DOHH2 (cell line): ENCODE results near the gene INPP4A.

Experiments used
- H3F3A ChIP-seq: fragments of 200-600 bp; sonication (generic), shearing (Covaris generic); 2 replicates; pipeline ENCODE4 v1.6.0; 2016; ENCODE audit warnings: antibody characterized with exemption, mild to moderate bottlenecking; ENCODE audit not compliant: control insufficient read depth, insufficient read depth
- H3K27ac ChIP-seq: fragments of 200-600 bp; sonication (generic); 2 replicates; pipeline ENCODE4 v1.5.1; 2014; ENCODE audit warnings: low read depth, mild to moderate bottlenecking, low read length, moderate library complexity
- H3K27me3 ChIP-seq: fragments of 200-600 bp; sonication (generic); 2 replicates; pipeline ENCODE4 v1.6.1; 2014; ENCODE audit warnings: mild to moderate bottlenecking, low read length, mixed read lengths; ENCODE audit not compliant: control insufficient read depth
- H3K36me3 ChIP-seq: fragments of 200-600 bp; sonication (generic); 2 replicates; pipeline ENCODE4 v1.6.1; 2014; ENCODE audit warnings: mild to moderate bottlenecking, low read length, moderate library complexity, mixed read lengths; ENCODE audit not compliant: control insufficient read depth
- H3K4me1 ChIP-seq: fragments of 200-600 bp; sonication (generic); 2 replicates; pipeline ENCODE4 v1.6.1; 2014; ENCODE audit warnings: mild to moderate bottlenecking, low read length, mixed read lengths; ENCODE audit not compliant: control insufficient read depth
- H3K4me2 ChIP-seq: fragments of 200-600 bp; sonication (generic); 2 replicates; pipeline ENCODE4 v1.6.0; 2014; ENCODE audit warnings: mild to moderate bottlenecking, low read length, moderate library complexity
- H3K4me3 ChIP-seq: fragments of 200-600 bp; sonication (generic); 2 replicates; pipeline ENCODE4 v1.5.1; 2014; ENCODE audit warnings: mild to moderate bottlenecking, low read length, mixed read lengths
- H3K79me2 ChIP-seq: fragments of 200-600 bp; sonication (generic); 2 replicates; pipeline ENCODE4 v1.6.1; 2014; ENCODE audit warnings: mild to moderate bottlenecking, low read length, mixed read lengths; ENCODE audit not compliant: control insufficient read depth
- H3K9me2 ChIP-seq: fragments of 200-600 bp; sonication (generic); replicated peaks from 2 replicates; pipeline ENCODE4 v1.6.1; 2014; ENCODE audit warnings: mild to moderate bottlenecking, low read length, mixed read lengths; ENCODE audit not compliant: control insufficient read depth
- H3K9me3 ChIP-seq: fragments of 200-600 bp; sonication (generic); 2 replicates; pipeline ENCODE4 v1.6.1; 2014; ENCODE audit warnings: antibody characterized with exemption, low read length, mixed read lengths; ENCODE audit not compliant: control insufficient read depth, insufficient read depth
- H4K20me1 ChIP-seq: fragments of 200-600 bp; sonication (generic); 2 replicates; pipeline ENCODE4 v1.6.0; 2014; ENCODE audit warnings: low read depth, mild to moderate bottlenecking, antibody characterized with exemption, low read length, moderate library complexity; ENCODE audit not compliant: control insufficient read depth, insufficient read depth
- CTCF ChIP-seq: fragments of 200-600 bp; sonication (generic); IDR thresholded peaks from one replicate; pipeline ENCODE4 v1.5.1; 2014; ENCODE audit warnings: antibody characterized with exemption, mild to moderate bottlenecking, low read depth, low read length; ENCODE audit not compliant: poor library complexity, severe bottlenecking
- EZH2phosphoT487 ChIP-seq: fragments of 200-600 bp; sonication (generic); IDR thresholded peaks from 2 replicates; pipeline ENCODE4 v1.6.1; 2017; ENCODE audit warnings: borderline replicate concordance, mild to moderate bottlenecking, antibody characterized with exemption, low read length, moderate library complexity, mixed read lengths

Gene INPP4A

GRCh38 chr2:98506881-98507280 is 62.2 kb downstream of the INPP4A start:
- no peaks in the 10 kb centered on the region for H3F3A ChIP-seq
- H3K4me2 ChIP-seq = no peak overlapping the region
- H3K36me3 ChIP-seq = no peaks in the 10 kb centered on the region

GRCh38 chr2:98507461-98507860 is 62.8 kb downstream of the INPP4A start:
- no peaks in the 10 kb centered on the region for H3F3A ChIP-seq
- no peak overlapping the region for H3K4me2 ChIP-seq
- no peaks in the 10 kb centered on the region for H3K9me3 ChIP-seq
- TF ChIP-seq EZH2phosphoT487 = no peak
- TF ChIP-seq CTCF = no peak
- no peaks in the 10 kb centered on the region for H4K20me1 ChIP-seq
- no peak overlapping the region for H3K27ac ChIP-seq
- H3K4me3 ChIP-seq = no peak overlapping the region
- no peaks in the 10 kb centered on the region for H3K27me3 ChIP-seq
- H3K9me2 ChIP-seq = no peaks in the 10 kb centered on the region
- H3K4me1 ChIP-seq = no peaks in the 10 kb centered on the region
- no peaks in the 10 kb centered on the region for H3K36me3 ChIP-seq
- H3K79me2 ChIP-seq = no peaks in the 10 kb centered on the region; the same call in 1 of the 2 replicates

More at GRCh38 chr2:98506881-98507280, 62.2 kb downstream of the INPP4A start:
- H3K27me3 ChIP-seq = no peaks in the 10 kb centered on the region
- no peaks in the 10 kb centered on the region for H3K9me3 ChIP-seq
- H3K27ac ChIP-seq = no peak overlapping the region
- no peaks in the 10 kb centered on the region; the same call in 1 of the 2 replicates for H3K79me2 ChIP-seq
- no peaks in the 10 kb centered on the region for H4K20me1 ChIP-seq
- H3K4me1 ChIP-seq = no peaks in the 10 kb centered on the region
- H3K4me3 ChIP-seq = no peak overlapping the region
- TF ChIP-seq CTCF (no peak), EZH2phosphoT487 (no peak)
- H3K9me2 ChIP-seq = no peaks in the 10 kb centered on the region

GRCh38 chr2:98507891-98508708 is 63.4 kb downstream of the INPP4A start:
- H3F3A ChIP-seq = no peaks in the 10 kb centered on the region
- H3K9me2 ChIP-seq = no peaks in the 10 kb centered on the region
- no peaks in the 10 kb centered on the region for H3K36me3 ChIP-seq
- H3K27ac ChIP-seq = no peak overlapping the region
- H4K20me1 ChIP-seq = no peaks in the 10 kb centered on the region
- H3K4me2 ChIP-seq = no peak overlapping the region
- TF ChIP-seq EZH2phosphoT487 (no peak), CTCF (no peak)
- H3K27me3 ChIP-seq = no peaks in the 10 kb centered on the region
- no peak overlapping the region for H3K4me3 ChIP-seq
- no peaks in the 10 kb centered on the region for H3K4me1 ChIP-seq
- no peaks in the 10 kb centered on the region for H3K9me3 ChIP-seq
- H3K79me2 ChIP-seq = no peaks in the 10 kb centered on the region; the same call in 1 of the 2 replicates
